ENCODE measurements around the gene RAE1.

RAE1 gene

GRCh38 chr20:57369596-57369995 lies 18.5 kb downstream of the RAE1 start:
- TF ChIP-seq MAX (IDR thresholded peaks at IDR 0.05) (no peak), REST (IDR thresholded peaks at IDR 0.05; ENCODE audit: low read depth) (no peak), CREB1 (IDR thresholded peaks at IDR 0.05; ENCODE audit: low read depth) (no peak), CEBPB (IDR thresholded peaks at IDR 0.05) (no peak), TCF12 (IDR thresholded peaks at IDR 0.05; ENCODE audit: low read depth) (no peak), EP300 (IDR thresholded peaks at IDR 0.05; ENCODE audit: borderline replicate concordance) (no peak), TAF1 (IDR thresholded peaks at IDR 0.05; ENCODE audit: low read depth) (no peak), EGR1 (IDR thresholded peaks at IDR 0.05) (no peak), USF1 (IDR thresholded peaks at IDR 0.05) (no peak), NFIC (IDR thresholded peaks at IDR 0.05) (no peak), ZBTB7A (IDR thresholded peaks at IDR 0.05; ENCODE audit: low read depth) (no peak), TEAD4 (IDR thresholded peaks at IDR 0.05) (no peak), FOXM1 (IDR thresholded peaks at IDR 0.05; ENCODE audit: borderline replicate concordance, low read depth) (no peak), YY1 (IDR thresholded peaks at IDR 0.05; ENCODE audit: low read depth) (no peak)

- TF ChIP-seq TAF1 (IDR thresholded peaks at IDR 0.05; ENCODE audit: low read depth) (no peak), YY1 (IDR thresholded peaks at IDR 0.05; ENCODE audit: low read depth) (no peak)
These were observed 19.3 kb downstream of the RAE1 start for GRCh38 chr20:57370316-57370715.

- TF ChIP-seq CREB1 (IDR thresholded peaks at IDR 0.05; ENCODE audit: low read depth) (no peak), REST (IDR thresholded peaks at IDR 0.05; ENCODE audit: low read depth) (no peak), ZBTB7A (IDR thresholded peaks at IDR 0.05; ENCODE audit: low read depth) (no peak), YY1 (IDR thresholded peaks at IDR 0.05; ENCODE audit: low read depth) (no peak), TAF1 (IDR thresholded peaks at IDR 0.05; ENCODE audit: low read depth) (no peak), CEBPB (IDR thresholded peaks at IDR 0.05) (no peak), USF1 (IDR thresholded peaks at IDR 0.05) (no peak), RAD21 (IDR thresholded peaks at IDR 0.05; ENCODE audit: low read depth) (no peak), FOXM1 (IDR thresholded peaks at IDR 0.05; ENCODE audit: borderline replicate concordance, low read depth) (no peak)
These were observed 20.3 kb downstream of the RAE1 start for GRCh38 chr20:57371363-57371762.

- TF ChIP-seq TEAD4 (IDR thresholded peaks at IDR 0.05) = no peak
- no peak for TF ChIP-seq RAD21 (IDR thresholded peaks at IDR 0.05; ENCODE audit: low read depth)
- no peak for TF ChIP-seq EGR1 (IDR thresholded peaks at IDR 0.05)
- TF ChIP-seq EP300 (IDR thresholded peaks at IDR 0.05; ENCODE audit: borderline replicate concordance) = no peak
- no peak for TF ChIP-seq NFIC (IDR thresholded peaks at IDR 0.05)
- no peak for TF ChIP-seq ZBTB7A (IDR thresholded peaks at IDR 0.05; ENCODE audit: low read depth)
- no peak for TF ChIP-seq TAF1 (IDR thresholded peaks at IDR 0.05; ENCODE audit: low read depth)
- no peak for TF ChIP-seq CREB1 (IDR thresholded peaks at IDR 0.05; ENCODE audit: low read depth)
These were observed 21.1 kb downstream of the RAE1 start for GRCh38 chr20:57372157-57372556.

- TF ChIP-seq TEAD4 (IDR thresholded peaks at IDR 0.05) (no peak), ZBTB7A (IDR thresholded peaks at IDR 0.05; ENCODE audit: low read depth) (no peak), EP300 (IDR thresholded peaks at IDR 0.05; ENCODE audit: borderline replicate concordance) (no peak)
These were observed 21.7 kb downstream of the RAE1 start for GRCh38 chr20:57372581-57373350.

- TF ChIP-seq CEBPB (IDR thresholded peaks at IDR 0.05) (no peak), ZBTB7A (IDR thresholded peaks at IDR 0.05; ENCODE audit: low read depth) (no peak), REST (IDR thresholded peaks at IDR 0.05; ENCODE audit: low read depth) (no peak), CREB1 (IDR thresholded peaks at IDR 0.05; ENCODE audit: low read depth) (no peak), EP300 (IDR thresholded peaks at IDR 0.05; ENCODE audit: borderline replicate concordance) (no peak), MAX (IDR thresholded peaks at IDR 0.05) (no peak), TEAD4 (IDR thresholded peaks at IDR 0.05) (no peak), USF1 (IDR thresholded peaks at IDR 0.05) (no peak), TCF12 (IDR thresholded peaks at IDR 0.05; ENCODE audit: low read depth) (no peak), EGR1 (IDR thresholded peaks at IDR 0.05) (no peak), FOXM1 (IDR thresholded peaks at IDR 0.05; ENCODE audit: borderline replicate concordance, low read depth) (no peak), NFIC (IDR thresholded peaks at IDR 0.05) (no peak), TAF1 (IDR thresholded peaks at IDR 0.05; ENCODE audit: low read depth) (no peak), YY1 (IDR thresholded peaks at IDR 0.05; ENCODE audit: low read depth) (no peak)
These were observed 23.4 kb downstream of the RAE1 start for GRCh38 chr20:57374343-57374930.
